HTERT RPE-1 (cell line): ENCODE data around the gene CNTN4.

Experiments used
- in situ Hi-C: fragments of 300-500 bp; cut with MboI; formaldehyde crosslinking; loops from 4 replicates; pipeline ENCODE4 v1.14.3; 2020; ENCODE audit warnings: low sequenced_read_pairs

CNTN4 gene

DNA sequence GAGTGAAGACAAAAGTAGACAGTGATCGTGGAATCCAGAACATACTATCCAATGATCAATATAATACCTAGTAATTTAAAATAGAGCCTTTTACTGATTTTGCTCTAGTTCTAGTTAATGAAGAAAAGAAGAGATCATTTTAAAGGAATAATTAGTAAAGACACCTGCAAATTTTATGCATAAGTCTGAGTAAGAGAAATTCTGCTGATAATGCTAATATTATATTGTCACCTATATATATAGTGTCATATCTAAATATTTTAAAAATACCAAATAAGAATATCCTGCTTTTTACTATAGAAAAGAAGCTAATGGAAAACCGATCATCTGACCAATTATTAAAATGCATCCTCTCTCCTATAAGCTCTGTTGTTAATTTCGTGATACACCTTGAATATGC, 152.1 kb downstream of the CNTN4 start:
- in situ Hi-C loops, result no loop called here

DNA sequence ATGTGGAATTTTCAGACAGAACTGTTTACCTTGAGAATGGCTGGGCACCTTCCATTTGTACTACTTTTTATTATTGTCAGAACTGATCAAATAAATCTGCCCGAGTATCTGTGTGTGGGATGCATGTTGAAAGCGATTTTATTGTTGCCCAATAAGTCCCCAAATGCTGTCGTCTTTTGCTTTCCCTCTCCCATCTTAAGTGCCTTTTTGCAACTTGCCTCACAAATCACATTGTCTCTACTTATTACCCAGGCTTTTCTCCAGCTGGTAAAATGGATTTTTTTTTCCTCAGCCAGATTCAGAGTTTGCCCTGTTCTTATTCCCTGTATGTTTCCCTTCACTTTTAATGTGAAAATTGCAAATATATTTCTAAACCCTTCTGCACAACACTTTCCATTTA, 163.1 kb downstream of the CNTN4 start:
- in situ Hi-C loops, result no loop called here

DNA sequence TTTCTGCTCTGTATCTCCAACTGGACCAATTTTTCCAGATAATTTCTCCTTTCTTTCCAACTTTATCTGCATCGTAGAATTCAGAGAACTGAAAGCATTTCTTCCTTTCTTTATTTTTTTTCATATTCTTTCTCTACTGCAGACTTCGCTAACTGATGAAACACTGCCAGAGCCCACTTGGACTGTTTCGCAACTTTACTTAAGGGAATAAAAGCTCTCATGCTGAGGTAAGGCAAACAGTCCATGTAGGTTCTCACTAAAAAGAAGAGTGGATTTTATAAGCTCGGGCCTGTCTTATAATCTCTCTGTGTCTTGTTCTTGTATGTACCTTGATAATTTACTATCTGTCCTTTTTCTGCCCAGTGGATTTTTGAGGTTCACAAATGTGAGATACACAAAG, 163.5 kb downstream of the CNTN4 start:
- in situ Hi-C loops, result no loop called here

DNA sequence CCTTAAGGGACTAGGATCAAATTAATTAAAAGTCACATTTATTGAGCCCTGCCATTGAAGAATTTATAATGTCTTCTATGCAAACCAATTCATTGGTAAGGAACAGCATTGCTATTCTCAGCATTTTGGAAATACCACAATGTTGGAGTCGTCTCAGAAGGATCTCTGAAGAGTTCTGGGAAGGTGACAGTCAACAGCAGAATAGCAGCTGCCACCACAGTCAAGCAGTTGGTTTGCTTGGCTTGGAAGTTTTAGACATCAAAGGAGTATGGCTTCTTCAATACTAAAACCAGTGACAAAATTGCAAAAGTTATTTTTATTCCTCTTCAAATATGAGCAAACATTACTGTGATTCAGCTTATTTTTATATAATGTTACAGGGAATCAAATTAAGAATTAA, 167.9 kb downstream of the CNTN4 start:
- in situ Hi-C loops, result no loop called here

DNA sequence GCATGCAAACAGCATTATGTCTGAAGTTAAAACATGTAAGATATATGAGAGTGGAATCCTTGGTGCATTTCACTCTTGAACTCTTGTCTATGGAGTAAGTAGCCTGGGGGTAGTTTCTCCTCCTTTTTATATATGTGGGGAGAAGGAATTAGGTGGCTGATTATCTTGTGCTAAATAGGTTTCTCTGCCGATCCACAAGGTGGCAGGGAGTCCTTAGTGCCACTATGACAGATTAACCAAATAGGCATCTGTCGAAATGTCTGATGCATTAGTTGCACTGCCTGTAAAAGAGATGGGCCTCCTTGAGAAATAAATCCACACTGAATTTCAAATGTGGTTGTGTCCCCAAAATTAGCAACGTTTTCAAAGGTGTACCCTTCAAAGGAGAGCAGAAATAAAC, 170.1 kb downstream of the CNTN4 start:
- in situ Hi-C loops, result no loop called here

DNA sequence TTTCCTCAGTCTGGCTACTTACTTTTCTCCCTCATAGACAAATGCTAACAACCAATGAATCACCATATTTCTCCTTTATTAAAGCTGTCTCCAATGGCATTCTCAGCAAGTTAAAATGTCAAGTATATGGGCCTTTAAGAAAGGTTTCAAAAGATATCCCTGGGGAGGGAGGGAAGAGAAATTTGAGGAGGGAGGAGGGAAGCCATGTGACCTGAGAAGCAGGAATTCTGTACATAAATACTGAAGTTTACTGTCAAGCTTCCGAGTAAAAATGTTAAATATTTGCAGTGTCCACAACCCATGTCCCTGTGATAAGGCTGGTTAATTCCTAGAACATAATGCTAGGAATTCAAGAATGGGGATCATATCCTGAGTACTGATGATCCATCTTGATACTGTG, 175.9 kb downstream of the CNTN4 start:
- in situ Hi-C loops, result no loop called here

DNA sequence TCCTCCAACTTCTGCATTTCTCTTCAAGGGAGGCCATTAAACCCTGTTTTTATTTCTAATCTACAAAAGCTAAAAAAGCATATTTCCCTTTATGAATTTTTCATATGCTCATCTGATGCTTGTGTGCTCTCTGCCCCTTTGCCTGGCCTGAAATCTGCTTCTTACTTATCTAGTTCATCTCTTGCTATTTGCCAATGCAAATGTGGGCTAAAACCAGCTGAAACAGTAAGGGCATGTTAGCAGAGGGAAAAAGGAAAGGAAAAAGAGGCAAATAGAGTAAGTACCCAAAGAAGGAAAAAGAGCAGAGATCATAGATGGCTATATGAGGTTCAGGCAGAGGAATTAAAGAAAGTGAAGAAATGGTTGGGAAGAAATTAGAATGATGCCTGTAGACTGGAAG, 185.2 kb downstream of the CNTN4 start:
- in situ Hi-C loops, result no loop called here

DNA sequence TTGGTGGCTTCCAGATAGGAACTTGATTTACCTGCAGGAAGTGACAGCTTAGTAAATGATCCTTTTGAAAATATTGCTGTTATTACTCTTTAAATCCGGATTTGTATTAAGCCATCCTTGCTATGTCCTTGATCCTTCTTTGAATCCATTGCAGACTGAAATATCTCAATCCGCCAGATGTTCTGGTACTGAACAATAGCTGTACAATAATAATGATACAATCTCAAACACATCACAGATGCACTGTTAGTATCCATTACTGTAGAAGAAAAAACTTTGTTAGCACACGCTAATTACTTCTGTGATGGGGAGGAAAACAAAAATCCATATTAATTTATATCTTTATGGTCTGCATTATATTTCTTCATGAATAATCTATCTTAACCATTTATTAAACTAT, 202.3 kb downstream of the CNTN4 start:
- in situ Hi-C loops, result no loop called here

DNA sequence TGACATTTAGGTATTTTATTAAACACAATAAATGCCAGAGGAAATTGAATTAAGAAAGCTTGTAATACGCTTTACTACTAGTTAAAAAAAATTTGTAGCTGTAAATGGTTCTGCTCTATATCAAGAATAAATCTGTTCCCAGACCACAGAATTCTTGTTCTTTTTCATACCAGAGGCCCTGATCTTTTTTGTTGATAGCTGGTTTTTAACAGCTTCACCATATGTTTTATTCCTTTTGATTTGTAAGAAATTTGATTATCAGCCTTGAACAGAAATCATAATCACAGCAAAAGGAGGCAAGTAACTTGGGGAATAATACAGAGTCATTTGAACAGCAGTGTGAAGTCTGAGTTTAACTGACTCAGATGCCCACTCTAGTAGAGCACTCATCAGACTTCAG, 202.7 kb downstream of the CNTN4 start:
- in situ Hi-C loops, result no loop called here

DNA sequence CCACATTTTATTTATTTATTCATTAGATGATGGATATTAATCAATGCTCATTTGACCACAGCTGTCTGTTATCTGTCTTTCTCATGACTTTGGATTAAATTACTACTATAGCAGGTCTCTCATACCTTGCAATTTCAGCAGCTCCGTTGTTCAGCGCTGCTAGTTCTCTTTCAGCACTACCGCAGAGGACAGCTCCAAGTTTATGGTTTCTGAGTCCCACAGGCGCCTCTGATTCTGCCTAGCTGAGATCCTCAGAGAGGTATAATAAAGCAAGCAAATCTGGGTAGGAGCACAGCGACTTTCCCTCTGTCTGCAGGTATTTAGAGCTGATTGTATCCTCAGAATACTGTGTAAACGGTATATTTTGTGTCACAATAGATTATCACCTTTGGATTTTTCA, 204.9 kb downstream of the CNTN4 start:
- in situ Hi-C loops, result no loop called here

DNA sequence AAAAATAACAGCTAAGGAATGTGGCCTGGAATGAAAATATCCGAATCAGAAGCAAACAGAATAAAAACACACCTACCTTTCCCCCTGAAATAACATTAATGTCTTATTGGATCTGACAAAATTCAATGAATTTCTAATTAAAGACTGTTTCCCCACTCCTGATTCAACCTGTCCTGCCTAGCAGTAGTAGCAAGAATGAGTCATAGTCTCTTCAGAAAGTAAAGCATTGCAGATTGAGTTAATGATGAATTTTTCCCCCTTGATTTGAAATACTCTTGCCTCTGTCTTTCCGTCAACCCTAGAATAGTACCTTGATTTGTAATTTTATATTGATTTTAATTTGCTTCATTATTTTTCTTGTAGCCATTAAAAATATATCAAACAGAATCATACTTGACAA, 212.4 kb downstream of the CNTN4 start:
- in situ Hi-C loops, result no loop called here

DNA sequence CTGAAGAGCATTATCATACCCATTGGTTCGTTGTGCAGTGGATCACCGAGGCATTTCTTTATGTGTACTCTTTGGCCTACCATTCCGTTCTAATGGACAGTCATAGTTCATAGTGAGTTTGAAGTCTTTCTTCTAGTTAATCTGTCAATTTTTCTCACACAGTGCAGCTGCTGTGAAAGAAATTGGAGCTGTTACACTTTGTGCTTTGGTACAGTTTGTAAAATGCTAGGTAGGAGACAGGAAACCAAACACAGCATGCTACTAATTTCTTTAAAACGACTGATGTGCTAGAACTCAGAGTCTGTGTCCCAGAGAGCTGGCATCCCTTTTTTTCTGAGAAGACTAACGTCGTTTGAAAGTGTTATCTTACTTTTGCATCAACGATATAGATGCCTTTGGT, 218.9 kb downstream of the CNTN4 start:
- in situ Hi-C loops, result no loop called here

DNA sequence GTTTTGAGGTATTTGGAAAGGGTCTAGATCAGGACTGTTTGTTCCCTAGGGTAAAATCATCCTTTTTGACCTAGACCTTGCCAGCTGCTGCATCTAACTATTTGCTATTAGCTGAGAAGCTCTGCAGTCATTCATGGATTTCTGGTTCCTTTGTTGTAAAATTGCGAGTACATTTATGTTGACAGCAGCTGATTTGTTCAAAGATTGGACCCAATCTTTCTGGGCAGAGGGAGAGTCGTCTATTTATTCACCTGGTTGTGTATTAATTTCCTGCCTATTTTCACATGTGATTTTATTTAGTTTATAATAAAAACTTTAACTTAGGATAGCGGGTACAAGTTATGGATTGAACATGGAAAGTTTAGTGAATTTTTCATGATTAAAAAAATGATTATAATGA, 236.3 kb downstream of the CNTN4 start:
- in situ Hi-C loops, result no loop called here

DNA sequence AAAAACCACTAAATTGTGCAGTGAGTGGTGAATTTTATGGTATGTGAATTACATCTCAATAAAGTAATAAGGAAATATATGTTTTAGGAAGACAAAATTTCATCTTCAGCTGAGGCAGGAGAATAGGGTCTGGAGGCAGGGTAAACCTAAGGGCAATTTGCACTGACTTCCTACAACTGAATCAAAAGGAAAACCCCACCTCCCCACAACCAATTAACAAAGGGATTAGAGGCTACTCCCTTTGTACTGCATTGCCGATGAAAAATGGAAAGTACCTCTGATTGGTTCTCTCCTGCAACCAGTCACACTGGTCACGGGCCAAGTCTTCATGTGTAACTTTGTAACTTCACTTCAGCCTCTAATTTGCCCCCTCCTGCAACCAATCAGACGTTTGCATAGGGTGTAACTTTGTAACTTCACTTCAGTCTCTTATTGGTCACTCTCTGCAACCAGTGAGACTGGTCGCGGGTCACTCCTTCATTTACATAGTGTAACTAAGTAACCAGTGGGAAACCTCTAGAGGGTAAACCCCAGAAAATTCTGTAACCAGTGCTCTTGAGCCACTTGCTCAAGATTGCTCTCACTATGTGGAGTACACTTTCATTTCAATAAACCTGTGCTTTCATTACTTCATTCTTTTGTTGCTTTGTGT, 244.5 kb downstream of the CNTN4 start:
- in situ Hi-C loops, result no loop called here

DNA sequence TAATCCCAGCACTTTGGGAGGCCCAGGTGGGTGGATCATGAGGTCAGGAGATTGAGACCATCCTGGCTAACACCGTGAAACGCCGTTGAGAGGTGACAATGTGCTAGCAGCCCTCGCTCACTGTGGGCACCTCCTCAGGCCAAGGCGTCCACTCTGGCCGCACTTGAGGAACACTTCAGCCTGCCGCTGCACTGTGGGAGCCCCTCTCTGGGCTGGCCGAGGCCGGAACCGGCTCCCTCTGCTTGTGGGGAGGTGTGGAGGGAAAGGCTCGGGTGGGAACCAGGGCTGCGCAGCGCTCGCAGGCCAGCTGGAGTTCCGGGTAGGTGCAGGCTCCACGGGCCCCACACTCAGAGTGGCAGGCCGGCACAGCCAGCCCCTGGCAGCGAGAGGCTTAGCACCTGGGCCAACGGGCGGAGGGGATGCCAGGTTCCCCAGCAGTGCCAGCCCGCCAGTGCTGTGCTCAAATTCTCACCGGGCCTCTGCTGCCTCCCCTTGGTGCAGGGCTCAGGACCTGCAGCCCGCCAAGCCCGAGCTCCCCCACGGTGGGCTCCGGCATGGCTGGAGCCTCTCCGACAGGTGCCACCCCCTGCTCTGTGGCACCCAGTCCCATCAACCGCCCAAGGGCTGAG, 253.6 kb downstream of the CNTN4 start:
- in situ Hi-C loops, result no loop called here

DNA sequence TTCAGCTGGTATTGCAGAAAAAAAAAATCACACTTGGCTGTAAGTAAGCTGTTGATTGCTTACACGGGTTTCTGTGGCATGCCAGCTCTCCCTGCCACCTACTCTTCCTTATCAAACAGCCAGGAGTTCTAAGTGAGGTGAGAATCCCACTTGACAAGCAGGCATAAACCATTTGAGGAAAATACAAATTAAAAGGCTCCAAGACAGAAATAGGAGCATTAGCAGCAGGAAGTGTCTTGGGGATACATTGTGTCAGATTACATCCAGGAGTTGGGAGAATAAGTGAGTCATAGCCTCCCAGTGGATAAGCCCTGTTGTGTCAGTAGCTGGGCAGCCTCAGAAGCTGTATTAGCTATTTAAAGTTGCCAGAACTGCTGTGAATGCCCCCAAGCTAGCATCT, 256.0 kb downstream of the CNTN4 start:
- in situ Hi-C loops, result no loop called here

DNA sequence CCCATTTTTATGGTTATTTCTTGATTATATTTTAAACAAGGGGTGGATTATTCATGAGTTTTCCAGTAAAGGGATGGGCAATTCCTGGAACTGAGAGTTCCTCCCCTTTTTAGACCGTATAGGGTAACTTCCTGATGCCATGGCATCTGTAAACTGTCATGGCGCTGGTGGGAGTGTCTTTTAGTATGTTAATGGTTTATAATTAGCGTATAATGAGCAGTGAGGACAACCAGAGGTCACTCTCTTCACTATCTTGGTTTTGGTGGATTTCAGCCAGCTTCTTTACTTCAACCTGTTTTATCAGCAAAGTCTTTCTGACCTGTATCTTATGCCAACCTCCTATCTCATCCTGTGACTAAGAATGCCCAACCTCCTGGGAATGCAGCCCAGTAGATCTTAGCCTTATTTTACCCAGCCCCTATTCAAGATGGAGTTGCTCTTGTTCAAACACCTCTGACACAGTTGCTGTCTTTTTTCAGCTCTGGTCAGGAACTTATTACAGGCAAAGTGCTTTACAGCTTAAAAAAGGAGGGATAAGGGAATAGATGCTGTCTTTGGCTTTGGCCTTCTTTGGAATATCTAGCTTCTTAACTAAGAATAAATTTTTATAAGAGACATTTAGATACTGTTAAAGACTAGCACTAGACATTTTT, 257.8 kb downstream of the CNTN4 start:
- in situ Hi-C loops, result no loop called here

DNA sequence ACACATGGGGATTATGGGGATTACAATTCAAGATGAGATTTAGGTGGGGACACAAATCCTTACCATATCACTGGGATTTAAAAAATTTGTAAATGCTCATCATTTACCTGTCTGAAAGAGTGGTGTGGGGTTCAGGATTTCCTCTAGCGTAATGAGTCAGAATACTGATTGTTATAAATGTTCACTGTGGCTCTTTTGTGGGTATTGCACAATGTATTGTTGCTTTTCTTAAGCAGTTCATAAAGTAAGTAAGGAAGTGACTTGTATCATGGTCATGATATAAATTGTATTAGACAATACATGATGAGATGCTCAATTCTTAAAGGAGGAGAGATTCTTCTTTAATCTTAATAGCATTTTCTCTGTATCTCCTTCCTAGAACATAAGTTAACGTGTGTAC, 262.1 kb downstream of the CNTN4 start:
- in situ Hi-C loops, result no loop called here

DNA sequence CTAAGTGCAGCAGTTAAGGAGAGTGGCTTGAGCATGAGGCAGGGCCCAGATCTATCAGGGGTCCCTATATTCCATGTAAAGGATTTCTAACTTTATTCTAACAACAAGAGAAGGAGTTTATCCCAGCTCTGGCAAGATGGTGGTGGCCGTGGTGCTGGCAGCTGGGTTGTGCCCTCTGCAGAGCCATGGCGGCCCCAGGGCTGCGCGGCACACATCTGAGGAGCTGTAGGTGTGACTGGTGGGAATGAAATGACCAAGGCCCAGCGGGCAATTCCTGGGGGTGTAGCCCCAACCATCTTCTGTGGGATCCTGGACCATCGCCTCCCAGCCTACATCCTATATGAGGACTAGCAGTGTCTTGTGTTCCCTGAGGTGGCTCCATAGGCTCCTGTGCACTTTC, 263.5 kb downstream of the CNTN4 start:
- in situ Hi-C loops, result no loop called here

DNA sequence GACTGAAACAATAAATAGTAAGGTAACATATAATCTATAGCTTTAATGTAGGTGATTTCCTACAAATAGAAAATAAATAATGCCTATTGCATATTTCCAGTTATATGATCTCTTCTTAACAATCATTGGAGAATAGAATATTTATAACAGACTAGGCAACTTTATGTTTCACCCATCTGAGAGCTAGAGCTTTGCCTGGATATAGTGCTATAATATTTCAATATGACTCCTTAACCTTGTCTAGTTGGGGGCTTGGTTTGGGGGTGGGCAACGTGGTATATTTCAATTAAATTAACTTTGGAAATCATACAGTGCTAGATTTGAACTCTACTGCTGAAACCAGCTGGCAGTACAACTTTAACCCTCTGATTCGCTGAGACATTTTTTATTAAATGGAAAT, 265.2 kb downstream of the CNTN4 start:
- in situ Hi-C loops, result no loop called here

DNA sequence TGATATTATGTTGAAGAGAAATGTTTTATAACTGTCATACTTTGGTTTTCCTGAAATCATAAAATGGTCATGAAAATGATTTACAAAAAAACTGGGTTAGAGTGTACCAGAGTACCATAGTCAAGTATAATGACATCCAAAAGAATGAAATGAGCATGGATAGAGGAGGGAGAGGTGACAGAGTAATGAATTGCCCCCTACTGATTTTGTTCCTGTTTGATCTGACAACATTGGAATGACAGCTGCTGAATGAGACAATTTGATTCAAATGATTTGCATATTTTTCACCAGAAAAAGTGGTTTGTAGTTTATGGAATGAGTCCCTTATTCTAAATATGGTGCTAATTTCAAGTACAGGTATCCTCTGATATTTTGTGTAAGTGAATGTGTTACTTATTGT, 271.7 kb downstream of the CNTN4 start:
- in situ Hi-C loops, result no loop called here

DNA sequence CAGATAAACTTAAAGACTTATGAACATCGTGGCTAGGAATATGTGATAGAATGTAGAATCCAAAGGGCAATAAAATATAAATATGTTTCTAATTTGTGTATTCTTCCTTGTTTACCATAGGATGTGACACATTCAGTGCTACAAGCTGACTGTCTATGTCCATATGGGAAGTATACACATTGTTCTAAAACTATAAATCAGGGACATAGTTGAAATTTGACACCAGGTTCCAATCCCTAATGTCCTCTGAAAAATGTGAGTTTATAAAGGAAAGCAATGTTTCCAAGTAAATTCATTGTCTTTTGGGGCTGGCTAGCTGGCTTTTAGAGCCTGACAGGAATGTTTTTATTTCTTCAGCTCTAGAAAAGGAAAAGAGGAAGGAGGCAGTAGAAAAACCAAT, 273.6 kb downstream of the CNTN4 start:
- in situ Hi-C loops, result no loop called here

DNA sequence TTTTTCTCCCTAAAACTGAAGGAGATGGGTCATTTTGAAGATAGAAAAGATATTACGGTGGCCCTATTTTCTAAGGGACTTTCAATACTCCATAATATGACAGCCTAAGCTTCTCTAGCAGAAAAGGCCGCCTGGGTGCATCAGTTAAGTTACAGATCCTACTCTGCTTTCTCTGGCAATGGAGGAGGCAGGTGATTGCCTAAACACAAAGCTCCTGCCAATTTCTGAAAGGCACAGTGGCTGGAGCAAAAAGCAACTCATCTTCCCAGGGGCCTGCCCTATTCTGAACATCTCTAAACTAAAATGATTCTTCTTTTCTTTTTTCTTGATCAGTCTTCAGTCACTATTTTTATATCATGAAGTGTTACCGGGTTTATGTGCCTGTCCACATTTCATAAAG, 276.7 kb downstream of the CNTN4 start:
- in situ Hi-C loops, result no loop called here
